ENCODE measurements around the gene TGM2.
A peak's percentile ranks its signal among the peaks of the same experiment; 100 is the strongest.

TGM2 gene

GRCh38 chr20:38177201-38177600 lies 12.1 kb upstream of the TGM2 start:
- H3K4me3 ChIP-seq (ENCODE audit: low read depth, low read length), result no peak overlapping the region
- ChIA-PET POLR2A (no interaction called here), CTCF (interaction anchor here (0.9 to 2.1 kb wide), 4 partner anchors 11 to 119 kb away, joined by 3 to 7 read pairs (median 6); partner anchors contain the start of gene TGM2)
- TF ChIP-seq, protein P1, sequence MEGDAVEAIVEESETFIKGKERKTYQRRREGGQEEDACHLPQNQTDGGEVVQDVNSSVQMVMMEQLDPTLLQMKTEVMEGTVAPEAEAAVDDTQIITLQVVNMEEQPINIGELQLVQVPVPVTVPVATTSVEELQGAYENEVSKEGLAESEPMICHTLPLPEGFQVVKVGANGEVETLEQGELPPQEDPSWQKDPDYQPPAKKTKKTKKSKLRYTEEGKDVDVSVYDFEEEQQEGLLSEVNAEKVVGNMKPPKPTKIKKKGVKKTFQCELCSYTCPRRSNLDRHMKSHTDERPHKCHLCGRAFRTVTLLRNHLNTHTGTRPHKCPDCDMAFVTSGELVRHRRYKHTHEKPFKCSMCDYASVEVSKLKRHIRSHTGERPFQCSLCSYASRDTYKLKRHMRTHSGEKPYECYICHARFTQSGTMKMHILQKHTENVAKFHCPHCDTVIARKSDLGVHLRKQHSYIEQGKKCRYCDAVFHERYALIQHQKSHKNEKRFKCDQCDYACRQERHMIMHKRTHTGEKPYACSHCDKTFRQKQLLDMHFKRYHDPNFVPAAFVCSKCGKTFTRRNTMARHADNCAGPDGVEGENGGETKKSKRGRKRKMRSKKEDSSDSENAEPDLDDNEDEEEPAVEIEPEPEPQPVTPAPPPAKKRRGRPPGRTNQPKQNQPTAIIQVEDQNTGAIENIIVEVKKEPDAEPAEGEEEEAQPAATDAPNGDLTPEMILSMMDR (IDR thresholded peaks at IDR 0.05; ENCODE audit: insufficient read depth, low read length, missing control alignments), result no peak
- DNase-seq (ENCODE audit: low read depth, low spot score), result no peak

DNA sequence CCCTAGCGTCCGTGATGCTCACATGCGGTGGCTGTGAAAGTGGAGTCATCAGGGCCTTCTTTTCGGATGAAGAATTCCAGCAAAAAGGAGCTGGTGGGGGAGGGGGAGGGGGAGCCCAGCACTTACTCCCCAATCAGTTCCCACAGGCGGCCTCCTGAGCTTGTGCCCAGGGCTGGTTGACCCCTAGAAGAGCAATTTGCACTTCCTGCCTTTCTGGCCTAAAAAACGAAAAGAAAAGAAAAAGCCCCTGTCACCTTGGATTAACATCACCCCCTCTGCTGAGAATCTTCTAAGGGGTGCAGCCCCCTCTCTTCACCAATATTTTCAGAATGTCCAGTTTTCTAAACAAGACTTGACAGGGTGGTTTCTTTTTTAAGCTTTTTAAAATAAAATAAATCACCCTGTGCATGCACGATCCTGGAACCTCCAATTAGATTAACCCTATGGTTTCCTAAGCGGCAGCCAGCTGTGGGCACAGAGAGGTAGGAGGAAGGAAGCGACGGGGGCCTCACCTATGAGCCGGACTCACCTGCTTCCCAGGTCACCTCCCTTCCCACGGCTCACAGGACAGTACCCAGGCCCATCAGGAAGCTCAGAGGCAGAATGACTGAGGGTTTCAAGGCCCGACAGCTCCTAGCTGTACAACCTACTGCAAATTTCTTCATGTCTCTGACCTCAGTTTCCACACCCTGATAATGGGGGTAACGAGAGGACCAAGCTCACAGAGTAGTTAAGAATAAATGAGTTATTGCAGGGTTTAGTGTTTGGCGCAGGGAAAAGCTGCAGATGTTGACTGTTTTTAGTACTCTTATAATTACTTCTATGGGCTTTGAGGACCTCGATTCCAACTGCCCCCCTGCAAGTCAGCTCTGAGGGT lies 10.5 kb upstream of the TGM2 start:
- POLR2A ChIA-PET, result no interaction called here
- CTCF ChIA-PET, result interaction anchor here (1.4 to 11.1 kb wide), 5 partner anchors 9 to 117 kb away, joined by 5 to 140 read pairs (median 7); no protein-coding TSS in a partner anchor
- TF ChIP-seq, protein P1 (IDR thresholded peaks at IDR 0.05; ENCODE audit: insufficient read depth, low read length, missing control alignments), result no peak
- DNase-seq (ENCODE audit: low read depth, low spot score), result no peak
- no peak overlapping the region for H3K4me3 ChIP-seq (ENCODE audit: low read depth, low read length)

DNA sequence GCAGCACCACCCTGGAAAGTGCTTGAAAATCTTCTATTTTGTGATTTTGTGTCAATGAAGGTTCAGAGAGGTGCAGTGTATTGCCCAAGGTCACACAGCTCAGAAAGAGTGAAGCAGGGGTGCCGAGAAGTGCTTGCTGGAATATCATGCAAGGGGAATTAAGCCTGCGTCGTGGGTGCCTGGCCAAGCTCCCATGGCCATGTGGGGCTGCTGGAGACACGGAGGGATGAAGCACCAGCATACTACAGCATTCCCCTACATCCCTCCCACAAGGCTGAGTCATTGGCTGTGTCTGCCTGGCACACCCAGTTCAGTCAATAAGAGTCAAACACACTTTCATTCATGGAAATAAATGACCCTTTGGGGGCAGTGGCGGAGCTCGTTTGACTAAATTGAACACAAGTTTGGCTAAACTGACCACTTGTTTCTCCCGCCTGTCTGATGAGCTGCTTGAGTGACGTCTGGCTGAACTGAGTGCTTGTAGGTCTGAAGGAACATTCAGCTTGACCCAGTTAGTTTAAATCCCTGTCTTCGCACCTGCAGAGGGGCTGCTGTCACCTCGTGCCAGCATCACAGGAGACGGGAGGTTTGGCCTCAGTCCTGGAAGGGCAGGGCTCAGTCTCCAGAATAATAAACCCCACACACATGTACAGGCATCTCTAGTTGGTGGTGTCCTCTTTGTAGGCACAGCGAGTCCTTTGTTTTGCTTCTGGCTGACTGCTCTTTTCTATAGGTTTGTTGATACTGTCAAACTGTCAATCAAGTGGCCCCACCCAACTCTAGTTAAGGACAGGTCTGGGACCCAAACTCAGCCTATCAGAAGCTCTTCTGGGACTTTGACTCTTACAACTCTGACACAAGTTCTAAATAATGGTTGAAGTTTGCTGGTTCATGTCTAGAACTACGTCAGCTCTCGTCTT lies 8.4 kb upstream of the TGM2 start:
- DNase-seq (ENCODE audit: low read depth, low spot score), result peak; percentile 59
- POLR2A ChIA-PET, result interaction anchor here (0.9 to 1.1 kb wide), 3 partner anchors 28 to 100 kb away, joined by 3 to 5 read pairs (median 3); no protein-coding TSS in a partner anchor
- CTCF ChIA-PET, result interaction anchor here (0.6 to 11.1 kb wide), 9 partner anchors 9 to 118 kb away, joined by 3 to 140 read pairs (median 3); no protein-coding TSS in a partner anchor
- no peak overlapping the region for H3K4me3 ChIP-seq (ENCODE audit: low read depth, low read length)
- TF ChIP-seq, protein P1 (IDR thresholded peaks at IDR 0.05; ENCODE audit: insufficient read depth, low read length, missing control alignments), result no peak

DNA sequence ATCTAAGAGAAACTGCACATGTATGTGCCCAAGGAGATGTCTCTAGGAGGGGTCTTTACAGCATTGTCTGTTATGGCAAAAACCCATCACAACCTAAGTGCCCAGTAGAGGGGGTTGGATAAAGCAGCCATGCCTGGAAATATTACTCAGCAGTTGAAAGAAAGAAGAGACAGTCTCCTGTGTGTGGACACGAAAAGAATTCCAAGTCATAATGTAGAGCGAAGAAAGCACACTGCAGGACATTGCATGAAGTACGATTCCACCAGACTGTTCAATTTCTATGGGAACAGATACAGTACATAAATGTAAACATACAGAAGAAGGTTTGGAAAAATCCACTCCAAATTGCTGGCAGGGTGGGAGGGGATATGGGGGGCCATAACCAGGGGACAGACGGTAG lies 7.3 kb upstream of the TGM2 start:
- ChIA-PET POLR2A (no interaction called here), CTCF (interaction anchor here (0.8 to 11.1 kb wide), 6 partner anchors 8 to 115 kb away, joined by 3 to 140 read pairs (median 6); no protein-coding TSS in a partner anchor)
- no peak for DNase-seq (ENCODE audit: low read depth, low spot score)
- H3K4me3 ChIP-seq (ENCODE audit: low read depth, low read length), result no peak overlapping the region
- TF ChIP-seq, protein P1 (IDR thresholded peaks at IDR 0.05; ENCODE audit: insufficient read depth, low read length, missing control alignments), result peak; percentile 23

DNA sequence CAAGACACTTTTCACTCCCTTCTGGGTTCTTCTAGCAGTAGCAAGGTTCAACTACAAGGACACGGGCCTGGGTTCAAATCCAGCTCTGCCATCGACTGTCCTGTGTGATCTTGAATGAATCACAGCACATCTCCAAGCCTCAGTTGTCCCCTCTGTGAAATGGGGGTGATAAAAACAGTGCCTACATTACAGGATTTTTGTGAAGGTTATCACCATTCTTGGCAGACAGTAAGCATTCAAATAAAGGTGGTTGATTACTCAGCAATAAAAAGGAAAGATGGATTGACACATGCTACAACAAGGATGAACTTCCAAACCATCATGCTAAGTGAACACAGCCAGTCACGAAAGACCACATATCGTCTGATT lies 6.6 kb upstream of the TGM2 start:
- TF ChIP-seq, protein P1 (IDR thresholded peaks at IDR 0.05; ENCODE audit: insufficient read depth, low read length, missing control alignments), result no peak
- POLR2A ChIA-PET, result interaction anchor here (0.5 kb wide), 1 partner anchor 624 kb away, joined by 3 read pairs; no protein-coding TSS in a partner anchor
- DNase-seq (ENCODE audit: low read depth, low spot score), result no peak
- no peak overlapping the region for H3K4me3 ChIP-seq (ENCODE audit: low read depth, low read length)
- CTCF ChIA-PET, result interaction anchor here (0.9 to 11.1 kb wide), 5 partner anchors 27 to 114 kb away, joined by 3 to 140 read pairs (median 9); no protein-coding TSS in a partner anchor
